ENCODE data around the gene DPYD.

The DPYD gene

DNA sequence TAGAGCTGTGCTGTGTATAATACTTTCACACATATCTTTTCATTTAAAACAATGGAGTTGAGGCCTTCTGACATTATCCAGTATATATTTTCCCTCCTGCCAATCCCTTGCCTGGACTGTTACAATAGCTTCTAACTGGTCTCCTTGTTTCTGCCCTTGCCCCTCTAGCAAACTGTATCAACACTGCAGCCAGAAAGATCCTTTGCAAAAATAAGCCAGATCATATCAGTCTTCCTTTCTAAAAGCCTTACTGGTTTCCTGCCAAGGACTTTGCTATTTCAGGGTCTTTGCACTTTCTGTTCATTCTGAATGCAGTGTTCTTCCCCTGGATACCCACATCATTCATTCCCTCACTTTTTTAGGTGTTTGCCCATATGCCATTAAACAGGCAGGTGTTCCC is 829.2 kb downstream of the DPYD start:
- Histone ChIP-seq H3K9me3 (ENCODE audit: insufficient read depth, low read depth, low read length) (no peaks in the 10 kb centered on the region; the same call in 1 of the 2 replicates), H3K4me1 (ENCODE audit: insufficient read depth, low read length) (peaks cover 5% of the 10 kb centered on the region; the same call in 1 of the 2 replicates), H3K36me3 (ENCODE audit: insufficient read depth, low read length) (no peaks in the 10 kb centered on the region), H3K4me3 (ENCODE audit: low read length) (no peak overlapping the region), H3K27me3 (ENCODE audit: insufficient read depth, low read length) (no peaks in the 10 kb centered on the region), H3K9ac (ENCODE audit: low read depth, low read length) (no peak overlapping the region), H3K27ac (ENCODE audit: low read depth, low read length) (no peak overlapping the region)

DNA sequence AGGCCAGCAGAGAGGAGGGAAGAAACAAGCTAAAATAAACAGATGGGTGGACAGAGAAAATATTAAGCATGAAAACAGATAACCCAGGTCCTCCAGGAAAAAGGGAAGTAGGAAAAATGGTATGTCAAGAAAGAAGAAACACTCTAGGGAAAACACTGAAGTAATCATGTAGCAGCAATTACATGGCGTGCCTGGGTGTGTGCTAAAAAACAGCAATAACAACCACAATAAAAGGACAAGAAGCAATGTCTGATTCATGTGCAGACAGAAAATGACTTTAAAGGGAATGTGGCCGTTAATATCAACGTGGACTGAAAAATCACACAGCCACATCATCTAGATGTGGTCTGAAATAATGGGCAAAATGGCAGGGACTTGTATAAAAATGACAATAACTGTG is 829.6 kb downstream of the DPYD start:
- Histone ChIP-seq H3K27me3 (ENCODE audit: insufficient read depth, low read length) (no peaks in the 10 kb centered on the region), H3K27ac (ENCODE audit: low read depth, low read length) (no peak overlapping the region), H3K4me3 (ENCODE audit: low read length) (no peak overlapping the region), H3K9me3 (ENCODE audit: insufficient read depth, low read depth, low read length) (no peaks in the 10 kb centered on the region), H3K9ac (ENCODE audit: low read depth, low read length) (no peak overlapping the region), H3K36me3 (ENCODE audit: insufficient read depth, low read length) (no peaks in the 10 kb centered on the region), H3K4me1 (ENCODE audit: insufficient read depth, low read length) (peaks cover 5% of the 10 kb centered on the region; the same call in 1 of the 2 replicates)
- 91% methylated on average over 3 of the region's 3 CpGs for WGBS

DNA sequence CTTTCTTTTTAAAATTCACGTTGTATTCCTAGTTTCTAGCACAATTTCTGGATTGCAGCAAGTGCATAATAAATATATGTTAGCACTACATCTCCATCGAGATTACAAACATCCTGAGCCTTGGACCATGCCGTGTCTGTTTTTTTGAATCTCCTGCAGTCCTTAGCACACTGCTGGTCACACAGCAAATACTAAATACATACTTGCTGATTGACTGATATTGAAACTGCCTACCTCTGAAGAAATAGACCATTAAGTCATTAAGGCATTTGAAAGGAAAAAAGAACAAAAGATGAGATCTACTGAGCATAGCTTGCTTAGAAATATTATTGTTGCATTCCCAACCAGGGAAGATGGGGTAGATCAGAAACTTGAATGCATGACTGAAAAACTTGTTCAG is 830.1 kb downstream of the DPYD start:
- WGBS, result 93% methylated on average over 3 of the region's 3 CpGs
- no peak overlapping the region for H3K4me3 ChIP-seq (ENCODE audit: low read length)
- H3K4me1 ChIP-seq (ENCODE audit: insufficient read depth, low read length), result peaks cover 5% of the 10 kb centered on the region; the same call in 1 of the 2 replicates
- no peaks in the 10 kb centered on the region for H3K9me3 ChIP-seq (ENCODE audit: insufficient read depth, low read depth, low read length)
- no peaks in the 10 kb centered on the region for H3K27me3 ChIP-seq (ENCODE audit: insufficient read depth, low read length)
- H3K36me3 ChIP-seq (ENCODE audit: insufficient read depth, low read length), result no peaks in the 10 kb centered on the region
- H3K9ac ChIP-seq (ENCODE audit: low read depth, low read length), result no peak overlapping the region
- H3K27ac ChIP-seq (ENCODE audit: low read depth, low read length), result no peak overlapping the region

DNA sequence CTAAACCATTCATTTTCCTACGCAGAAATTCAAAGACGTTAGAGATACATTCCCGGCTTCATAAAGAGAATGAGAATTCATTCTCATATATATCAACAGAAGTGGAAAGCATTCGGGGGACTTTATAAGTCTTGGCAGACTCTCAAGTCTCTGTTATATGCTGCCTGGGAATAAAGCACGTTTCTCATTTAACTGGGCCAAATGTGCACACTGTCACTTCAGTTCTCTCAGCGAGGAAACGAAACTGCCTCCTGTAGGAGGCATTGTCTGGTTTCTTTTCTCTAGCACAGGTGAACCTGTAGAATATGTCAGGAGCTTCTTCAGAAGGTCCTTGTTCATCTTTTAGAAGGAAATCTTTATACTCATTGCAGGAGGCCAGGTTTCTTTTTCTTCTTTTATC is 831.7 kb downstream of the DPYD start:
- H3K27me3 ChIP-seq (ENCODE audit: insufficient read depth, low read length), result no peaks in the 10 kb centered on the region
- WGBS, result 93% methylated on average over 7 of the region's 7 CpGs
- H3K4me1 ChIP-seq (ENCODE audit: insufficient read depth, low read length), result no peaks in the 10 kb centered on the region
- H3K9me3 ChIP-seq (ENCODE audit: insufficient read depth, low read depth, low read length), result no peaks in the 10 kb centered on the region
- no peak overlapping the region for H3K4me3 ChIP-seq (ENCODE audit: low read length)
- no peak overlapping the region for H3K27ac ChIP-seq (ENCODE audit: low read depth, low read length)
- H3K36me3 ChIP-seq (ENCODE audit: insufficient read depth, low read length), result no peaks in the 10 kb centered on the region
- no peak overlapping the region for H3K9ac ChIP-seq (ENCODE audit: low read depth, low read length)

DNA sequence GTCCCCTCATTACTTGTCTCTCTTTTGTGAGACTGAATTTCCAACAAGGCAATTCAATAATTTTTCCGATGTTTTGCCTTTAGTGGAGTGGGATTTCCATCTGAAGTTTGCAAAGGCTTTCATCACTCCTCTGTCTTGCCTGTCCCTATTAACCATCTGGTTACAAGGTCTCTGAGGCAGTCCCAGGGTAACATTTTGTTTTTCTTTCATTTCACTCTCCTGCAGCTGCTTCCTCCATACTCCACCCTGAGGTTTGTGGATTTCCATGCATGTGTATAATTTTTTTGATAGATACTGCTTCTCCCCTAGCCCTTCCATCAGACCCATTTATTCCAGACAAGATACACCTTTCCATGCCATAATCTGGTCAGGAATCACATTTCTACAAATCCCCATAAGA is 832.4 kb downstream of the DPYD start:
- Histone ChIP-seq H3K4me3 (ENCODE audit: low read length) (no peak overlapping the region), H3K9ac (ENCODE audit: low read depth, low read length) (no peak overlapping the region), H3K36me3 (ENCODE audit: insufficient read depth, low read length) (no peaks in the 10 kb centered on the region), H3K9me3 (ENCODE audit: insufficient read depth, low read depth, low read length) (no peaks in the 10 kb centered on the region), H3K27me3 (ENCODE audit: insufficient read depth, low read length) (no peaks in the 10 kb centered on the region), H3K27ac (ENCODE audit: low read depth, low read length) (no peak overlapping the region), H3K4me1 (ENCODE audit: insufficient read depth, low read length) (no peaks in the 10 kb centered on the region)
- WGBS, result 80% methylated on average over 1 of the region's 1 CpG

DNA sequence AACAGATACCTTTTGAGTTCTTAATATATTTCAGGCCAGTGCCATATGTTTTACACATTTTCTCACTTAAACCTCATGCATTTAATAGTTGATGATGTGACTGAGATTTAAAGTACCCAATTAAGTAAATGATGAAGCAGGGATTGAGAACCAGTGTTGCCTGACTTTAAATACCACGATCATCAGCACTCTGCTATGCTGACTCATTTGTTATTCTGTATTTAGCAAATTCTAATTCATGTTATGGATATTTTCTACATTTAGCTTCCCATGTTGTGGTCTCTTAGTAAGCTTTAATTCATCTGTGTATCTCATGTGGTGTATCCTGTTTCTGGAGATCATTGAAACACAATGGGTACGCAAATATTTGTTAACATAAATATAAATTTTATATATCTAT is 836.3 kb downstream of the DPYD start:
- no peaks in the 10 kb centered on the region for H3K36me3 ChIP-seq (ENCODE audit: insufficient read depth, low read length)
- WGBS, result 100% methylated on average over 1 of the region's 2 CpGs
- no peak overlapping the region for H3K9ac ChIP-seq (ENCODE audit: low read depth, low read length)
- no peaks in the 10 kb centered on the region for H3K9me3 ChIP-seq (ENCODE audit: insufficient read depth, low read depth, low read length)
- H3K27ac ChIP-seq (ENCODE audit: low read depth, low read length), result no peak overlapping the region
- H3K4me1 ChIP-seq (ENCODE audit: insufficient read depth, low read length), result no peaks in the 10 kb centered on the region
- no peaks in the 10 kb centered on the region for H3K27me3 ChIP-seq (ENCODE audit: insufficient read depth, low read length)
- H3K4me3 ChIP-seq (ENCODE audit: low read length), result no peak overlapping the region

DNA sequence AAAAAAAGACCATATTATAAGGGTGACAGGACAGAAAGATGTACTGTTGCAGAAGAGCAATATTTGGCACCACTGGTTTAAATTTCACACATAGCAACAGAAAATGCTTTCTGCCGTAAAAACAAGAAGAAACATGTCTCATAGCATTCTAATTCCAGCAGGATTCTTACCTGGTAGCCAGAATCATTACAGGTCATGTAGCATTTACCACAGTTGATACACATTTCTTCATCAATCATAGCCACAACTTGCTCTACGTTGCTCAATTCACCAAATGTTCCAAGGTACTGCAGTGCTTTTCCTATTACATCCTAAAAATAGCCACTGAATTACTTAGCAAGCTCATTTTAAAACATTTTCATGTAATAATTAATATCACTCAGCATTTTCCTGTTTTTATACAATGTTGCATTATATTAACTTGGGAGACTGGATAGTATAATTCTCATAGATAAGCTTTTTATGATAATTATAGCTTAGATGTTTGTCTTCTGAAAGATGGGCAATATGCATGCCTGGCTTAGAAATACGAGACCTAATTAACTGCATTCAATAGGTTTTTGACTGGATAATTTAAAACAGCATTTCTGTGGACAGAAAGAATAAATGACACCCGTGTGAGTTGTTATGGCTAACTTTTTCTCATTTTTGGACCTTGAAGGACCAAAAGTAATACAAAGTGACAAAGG is 838.5 kb downstream of the DPYD start:
- 71% methylated on average over 4 of the region's 4 CpGs for WGBS

DNA sequence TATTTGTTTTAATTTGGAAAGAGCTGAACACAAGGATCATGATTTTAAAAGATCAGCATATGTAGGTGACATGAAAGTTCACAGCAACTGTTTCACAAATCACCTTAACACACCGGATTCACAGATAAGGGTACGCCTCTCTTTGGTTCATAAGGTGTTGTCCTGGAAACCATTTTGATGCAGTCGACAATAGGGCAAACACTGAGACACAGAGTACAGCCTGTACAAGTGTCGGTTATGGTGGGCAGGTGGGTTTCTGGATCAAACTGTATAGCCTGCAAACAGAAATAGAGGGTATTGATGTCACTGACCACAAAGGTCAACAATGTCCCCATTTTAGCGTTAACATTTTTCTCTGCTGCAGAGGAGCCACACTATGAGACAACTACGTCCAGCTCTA is 842.0 kb downstream of the DPYD start:
- Histone ChIP-seq H3K9ac (ENCODE audit: low read depth, low read length) (no peak overlapping the region), H3K4me3 (ENCODE audit: low read length) (no peak overlapping the region), H3K36me3 (ENCODE audit: insufficient read depth, low read length) (no peaks in the 10 kb centered on the region), H3K4me1 (ENCODE audit: insufficient read depth, low read length) (no peaks in the 10 kb centered on the region), H3K27ac (ENCODE audit: low read depth, low read length) (no peak overlapping the region), H3K9me3 (ENCODE audit: insufficient read depth, low read depth, low read length) (no peaks in the 10 kb centered on the region), H3K27me3 (ENCODE audit: insufficient read depth, low read length) (no peaks in the 10 kb centered on the region)
- 97% methylated on average over 6 of the region's 6 CpGs for WGBS

More for the DNA sequence above, 838.5 kb downstream of the DPYD start:
- Histone ChIP-seq H3K4me3 (ENCODE audit: low read length) (no peak overlapping the region), H3K36me3 (ENCODE audit: insufficient read depth, low read length) (no peaks in the 10 kb centered on the region), H3K9ac (ENCODE audit: low read depth, low read length) (no peak overlapping the region), H3K27ac (ENCODE audit: low read depth, low read length) (no peak overlapping the region), H3K27me3 (ENCODE audit: insufficient read depth, low read length) (no peaks in the 10 kb centered on the region), H3K9me3 (ENCODE audit: insufficient read depth, low read depth, low read length) (no peaks in the 10 kb centered on the region), H3K4me1 (ENCODE audit: insufficient read depth, low read length) (no peaks in the 10 kb centered on the region)

DNA sequence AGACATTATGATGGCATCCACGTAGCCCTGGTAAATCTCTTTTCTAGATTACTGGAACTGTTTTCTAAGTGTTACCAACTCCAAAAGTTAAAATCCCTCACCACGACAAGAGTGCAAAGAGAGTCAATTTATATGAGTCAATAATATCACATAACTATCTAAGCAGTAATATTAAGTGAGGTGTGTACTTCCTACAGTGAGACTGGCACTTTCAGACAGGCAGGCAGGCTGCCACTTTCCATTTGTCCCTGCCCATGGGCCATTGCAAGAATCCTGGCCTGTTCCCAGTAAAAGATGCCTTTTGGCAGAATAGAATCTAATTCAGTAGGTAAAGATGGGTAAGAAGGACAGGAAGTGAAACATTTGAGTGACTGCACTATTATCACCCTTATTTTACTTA is 843.6 kb downstream of the DPYD start:
- 0% methylated on average over 1 of the region's 2 CpGs for WGBS
- Histone ChIP-seq H3K9ac (ENCODE audit: low read depth, low read length) (no peak overlapping the region), H3K36me3 (ENCODE audit: insufficient read depth, low read length) (no peaks in the 10 kb centered on the region), H3K27me3 (ENCODE audit: insufficient read depth, low read length) (no peaks in the 10 kb centered on the region), H3K4me3 (ENCODE audit: low read length) (no peak overlapping the region), H3K27ac (ENCODE audit: low read depth, low read length) (no peak overlapping the region), H3K4me1 (ENCODE audit: insufficient read depth, low read length) (no peaks in the 10 kb centered on the region), H3K9me3 (ENCODE audit: insufficient read depth, low read depth, low read length) (no peaks in the 10 kb centered on the region)

DNA sequence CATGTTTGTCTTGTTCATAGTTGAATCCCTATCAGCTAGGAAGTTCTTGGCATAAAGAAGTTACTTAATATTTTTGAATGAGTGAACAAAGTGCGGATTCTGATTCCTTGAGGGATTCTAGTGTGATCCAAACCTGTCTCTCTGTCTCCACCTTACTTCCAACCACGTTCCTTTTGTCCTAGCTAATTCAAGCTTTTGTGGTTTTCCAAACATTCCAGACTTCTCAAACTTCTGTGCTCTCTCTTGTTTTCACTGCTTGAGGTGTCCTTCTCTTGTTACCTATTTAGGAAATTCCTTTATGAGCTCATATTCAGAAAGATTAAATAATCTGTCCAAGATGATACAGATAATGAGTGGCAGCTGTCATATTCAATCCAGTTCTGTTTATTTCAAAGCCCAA is 846.1 kb downstream of the DPYD start:
- Histone ChIP-seq H3K4me3 (ENCODE audit: low read length) (no peak overlapping the region), H3K9me3 (ENCODE audit: insufficient read depth, low read depth, low read length) (no peaks in the 10 kb centered on the region), H3K27me3 (ENCODE audit: insufficient read depth, low read length) (no peaks in the 10 kb centered on the region), H3K36me3 (ENCODE audit: insufficient read depth, low read length) (no peaks in the 10 kb centered on the region), H3K9ac (ENCODE audit: low read depth, low read length) (no peak overlapping the region), H3K4me1 (ENCODE audit: insufficient read depth, low read length) (no peaks in the 10 kb centered on the region), H3K27ac (ENCODE audit: low read depth, low read length) (no peak overlapping the region)
- WGBS, result 85% methylated on average over 2 of the region's 2 CpGs

DNA sequence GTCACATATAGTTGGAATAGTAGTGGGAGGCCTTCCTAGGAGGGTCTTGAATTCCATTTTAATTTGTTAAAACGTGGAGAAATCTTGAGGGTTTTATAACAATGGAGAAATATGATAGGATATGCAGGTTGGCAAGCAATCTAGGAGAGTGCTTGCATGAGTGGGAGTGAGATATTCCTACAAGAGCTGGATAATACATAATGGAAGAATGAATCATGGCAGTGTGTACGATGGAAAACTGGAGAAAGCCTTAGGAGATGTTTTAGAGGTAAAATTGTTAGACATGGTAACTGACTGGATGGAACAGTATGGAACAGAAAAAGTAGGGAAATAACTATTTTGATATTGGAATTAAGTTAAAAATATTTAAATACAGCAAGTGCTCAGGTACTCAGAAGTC is 846.9 kb downstream of the DPYD start:
- Histone ChIP-seq H3K27ac (ENCODE audit: low read depth, low read length) (no peak overlapping the region), H3K4me3 (ENCODE audit: low read length) (no peak overlapping the region), H3K36me3 (ENCODE audit: insufficient read depth, low read length) (no peaks in the 10 kb centered on the region), H3K9ac (ENCODE audit: low read depth, low read length) (no peak overlapping the region), H3K9me3 (ENCODE audit: insufficient read depth, low read depth, low read length) (no peaks in the 10 kb centered on the region), H3K27me3 (ENCODE audit: insufficient read depth, low read length) (no peaks in the 10 kb centered on the region), H3K4me1 (ENCODE audit: insufficient read depth, low read length) (no peaks in the 10 kb centered on the region)
- 87% methylated on average over 2 of the region's 2 CpGs for WGBS

DNA sequence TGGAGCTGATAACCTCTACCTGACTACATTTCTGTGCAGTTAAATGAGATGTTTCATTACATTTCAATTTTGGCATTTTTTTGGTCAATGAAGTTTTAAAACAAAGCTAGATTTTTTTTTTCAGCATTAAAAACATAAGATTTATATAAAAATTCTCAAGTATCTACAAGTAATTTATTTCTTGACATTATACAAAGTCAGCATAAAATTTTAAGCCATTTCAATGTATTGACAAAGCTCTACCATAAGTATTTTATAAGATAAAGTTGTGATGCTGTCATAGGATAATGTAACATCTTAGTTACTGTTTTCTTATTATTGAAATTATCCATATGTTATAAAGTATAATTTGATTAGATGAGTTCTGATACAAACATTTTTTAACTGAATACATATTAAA is 847.7 kb downstream of the DPYD start:
- H3K9ac ChIP-seq (ENCODE audit: low read depth, low read length), result no peak overlapping the region
- no peaks in the 10 kb centered on the region for H3K4me1 ChIP-seq (ENCODE audit: insufficient read depth, low read length)
- H3K36me3 ChIP-seq (ENCODE audit: insufficient read depth, low read length), result no peaks in the 10 kb centered on the region

More for the DNA sequence above, 847.7 kb downstream of the DPYD start:
- Histone ChIP-seq H3K4me3 (ENCODE audit: low read length) (no peak overlapping the region), H3K27me3 (ENCODE audit: insufficient read depth, low read length) (no peaks in the 10 kb centered on the region), H3K27ac (ENCODE audit: low read depth, low read length) (no peak overlapping the region), H3K9me3 (ENCODE audit: insufficient read depth, low read depth, low read length) (no peaks in the 10 kb centered on the region)
